KOPT-K1 (cell line): ENCODE data around the gene ATG101.

ENCODE experiments used
- H3K27ac ChIP-seq: fragments of 200-600 bp; sonication (generic); 2 replicates; pipeline ENCODE4 v1.5.1; 2016; ENCODE audit warnings: antibody characterized with exemption, mild to moderate bottlenecking, low read depth, low read length; ENCODE audit not compliant: poor library complexity, severe bottlenecking
- H3K36me3 ChIP-seq: fragments of 200-600 bp; sonication (generic); 2 replicates; pipeline ENCODE4 v1.5.1; 2017; ENCODE audit warnings: antibody characterized with exemption, mild to moderate bottlenecking, low read length, moderate library complexity; ENCODE audit not compliant: insufficient read depth
- H3K9me3 ChIP-seq: fragments of 200-600 bp; sonication (generic); 2 replicates; pipeline ENCODE4 v1.5.1; 2017; ENCODE audit warnings: antibody characterized with exemption, low read length, mild to moderate bottlenecking; ENCODE audit not compliant: insufficient read depth, poor library complexity, severe bottlenecking

Gene ATG101

DNA sequence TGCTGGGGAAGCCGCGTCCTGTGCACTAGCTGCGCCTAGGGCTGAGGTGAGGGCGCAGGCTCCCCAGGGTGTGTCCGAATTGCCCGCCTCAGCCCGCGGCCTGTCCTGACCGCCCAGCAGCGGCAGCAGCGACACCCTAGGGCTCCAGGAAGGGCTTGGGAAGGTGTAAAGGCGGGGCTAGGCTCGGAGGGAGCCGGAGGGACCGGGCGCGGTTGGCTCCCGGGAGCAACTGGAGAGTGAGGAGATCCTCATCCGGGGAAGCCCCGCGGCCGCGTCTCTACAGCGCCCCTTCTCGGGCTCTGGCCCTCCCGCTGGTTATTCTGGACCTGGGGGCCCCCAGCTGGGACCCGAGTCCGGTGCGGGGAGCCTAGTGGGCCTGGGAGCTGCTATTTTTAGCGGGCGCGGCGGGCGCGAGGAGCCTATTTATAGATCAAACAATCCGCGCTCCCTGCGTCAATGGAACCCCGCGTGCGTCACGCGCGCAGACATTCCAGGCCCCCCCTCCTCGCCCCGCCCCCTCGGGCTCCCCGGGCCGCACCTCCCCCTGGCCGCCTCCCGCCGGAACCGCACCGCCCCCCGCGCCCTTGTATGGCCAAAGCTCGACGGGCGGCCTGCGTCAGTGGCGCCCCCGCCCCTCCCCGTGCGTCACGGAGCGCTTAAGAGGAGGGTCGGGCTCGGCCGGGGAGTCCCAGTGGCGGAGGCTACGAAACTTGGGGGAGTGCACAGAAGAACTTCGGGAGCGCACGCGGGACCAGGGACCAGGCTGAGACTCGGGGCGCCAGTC is 18.8 kb upstream of the ATG101 start, which contains the start of gene NR4A1:
NR4A1 (plus strand) TSS at position 685 of the 784 bp plus-strand sequence. CDS start 2,887 bp downstream, outside the sequence.
- no peaks in the 10 kb centered on the region for H3K9me3 ChIP-seq
- no peak within 1 kb of the TSS for H3K27ac ChIP-seq
- no peaks in the 10 kb centered on the region for H3K36me3 ChIP-seq

DNA sequence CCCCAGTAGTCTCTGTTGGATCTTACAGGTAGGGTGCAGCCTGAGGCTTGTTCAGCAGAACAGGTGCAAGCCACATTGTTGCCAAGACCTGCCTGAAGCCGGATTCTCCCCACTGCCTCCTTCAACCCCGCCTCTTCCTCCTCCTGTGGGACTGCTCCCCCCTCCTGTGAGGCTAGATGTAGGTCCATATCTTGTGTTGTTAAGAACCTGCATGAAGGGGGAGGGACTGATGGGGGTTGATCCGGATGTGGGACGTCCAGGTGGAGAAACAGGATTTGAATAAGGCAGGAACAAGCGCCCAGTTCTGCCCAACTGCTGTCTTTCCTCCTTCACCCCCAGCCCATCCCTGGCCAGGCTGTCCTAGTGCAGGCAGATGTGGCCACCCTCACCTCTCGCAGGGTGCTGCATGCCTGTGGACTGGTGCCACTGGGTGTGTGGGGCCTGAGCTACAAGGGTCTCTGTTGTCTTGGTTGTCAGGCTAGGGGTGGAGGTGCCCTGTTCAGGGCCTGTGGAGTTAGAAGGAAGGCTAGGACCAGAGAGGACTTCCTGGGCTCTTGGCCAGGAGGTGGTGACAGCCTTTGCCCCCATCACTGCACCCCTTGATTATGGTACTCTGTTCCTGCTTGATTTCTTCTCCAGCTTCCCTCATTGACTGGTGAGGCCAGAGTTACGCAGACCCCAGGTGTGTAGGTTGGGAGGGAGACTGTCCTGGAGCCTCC is 17.2 kb upstream of the ATG101 start:
- Histone ChIP-seq H3K9me3 (no peaks in the 10 kb centered on the region), H3K36me3 (no peaks in the 10 kb centered on the region), H3K27ac (no peak overlapping the region)

DNA sequence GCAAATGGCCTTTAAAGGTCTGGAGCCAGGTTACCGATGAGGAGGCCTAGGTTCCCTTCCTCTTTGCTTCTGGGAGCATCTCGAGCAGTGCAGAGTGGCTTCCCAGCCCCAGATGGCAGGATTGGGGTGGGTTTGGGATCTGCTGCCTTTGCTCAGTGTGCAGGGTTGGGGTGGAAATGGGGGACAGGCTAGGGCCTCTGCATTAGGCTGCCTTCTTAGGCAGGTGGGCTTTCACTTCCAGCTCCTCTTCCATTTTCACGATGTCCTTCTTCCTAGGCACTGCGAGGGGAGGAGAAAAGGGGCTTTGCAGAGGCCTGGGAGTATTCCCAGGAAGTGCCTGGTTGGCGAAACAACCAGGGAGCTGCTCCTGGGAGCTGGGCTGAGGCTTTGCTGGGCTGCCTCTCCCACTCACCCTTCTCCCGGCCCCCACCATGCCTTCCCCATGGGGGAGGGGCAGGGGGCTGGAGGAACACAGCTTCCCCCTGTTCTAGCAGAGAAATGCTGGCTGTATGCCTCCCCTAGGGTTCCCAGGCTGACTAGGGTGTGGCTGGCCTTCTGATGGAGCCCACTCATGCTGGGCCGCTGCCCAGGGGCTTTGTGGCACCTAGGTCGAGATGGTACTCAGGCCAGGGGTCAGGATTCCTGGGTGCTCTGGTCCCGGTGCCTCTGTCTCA is 16.1 kb upstream of the ATG101 start:
- no peaks in the 10 kb centered on the region for H3K36me3 ChIP-seq
- no peaks in the 10 kb centered on the region for H3K9me3 ChIP-seq
- no peak overlapping the region for H3K27ac ChIP-seq

DNA sequence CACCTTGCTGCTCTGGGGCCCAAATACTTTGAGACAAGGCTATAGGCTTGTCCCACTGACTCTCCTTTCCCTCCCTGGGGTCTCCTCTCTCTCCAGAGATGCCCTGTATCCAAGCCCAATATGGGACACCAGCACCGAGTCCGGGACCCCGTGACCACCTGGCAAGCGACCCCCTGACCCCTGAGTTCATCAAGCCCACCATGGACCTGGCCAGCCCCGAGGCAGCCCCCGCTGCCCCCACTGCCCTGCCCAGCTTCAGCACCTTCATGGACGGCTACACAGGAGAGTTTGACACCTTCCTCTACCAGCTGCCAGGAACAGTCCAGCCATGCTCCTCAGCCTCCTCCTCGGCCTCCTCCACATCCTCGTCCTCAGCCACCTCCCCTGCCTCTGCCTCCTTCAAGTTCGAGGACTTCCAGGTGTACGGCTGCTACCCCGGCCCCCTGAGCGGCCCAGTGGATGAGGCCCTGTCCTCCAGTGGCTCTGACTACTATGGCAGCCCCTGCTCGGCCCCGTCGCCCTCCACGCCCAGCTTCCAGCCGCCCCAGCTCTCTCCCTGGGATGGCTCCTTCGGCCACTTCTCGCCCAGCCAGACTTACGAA is 15.4 kb upstream of the ATG101 start:
- Histone ChIP-seq H3K9me3 (no peaks in the 10 kb centered on the region), H3K27ac (no peak overlapping the region), H3K36me3 (no peaks in the 10 kb centered on the region)

DNA sequence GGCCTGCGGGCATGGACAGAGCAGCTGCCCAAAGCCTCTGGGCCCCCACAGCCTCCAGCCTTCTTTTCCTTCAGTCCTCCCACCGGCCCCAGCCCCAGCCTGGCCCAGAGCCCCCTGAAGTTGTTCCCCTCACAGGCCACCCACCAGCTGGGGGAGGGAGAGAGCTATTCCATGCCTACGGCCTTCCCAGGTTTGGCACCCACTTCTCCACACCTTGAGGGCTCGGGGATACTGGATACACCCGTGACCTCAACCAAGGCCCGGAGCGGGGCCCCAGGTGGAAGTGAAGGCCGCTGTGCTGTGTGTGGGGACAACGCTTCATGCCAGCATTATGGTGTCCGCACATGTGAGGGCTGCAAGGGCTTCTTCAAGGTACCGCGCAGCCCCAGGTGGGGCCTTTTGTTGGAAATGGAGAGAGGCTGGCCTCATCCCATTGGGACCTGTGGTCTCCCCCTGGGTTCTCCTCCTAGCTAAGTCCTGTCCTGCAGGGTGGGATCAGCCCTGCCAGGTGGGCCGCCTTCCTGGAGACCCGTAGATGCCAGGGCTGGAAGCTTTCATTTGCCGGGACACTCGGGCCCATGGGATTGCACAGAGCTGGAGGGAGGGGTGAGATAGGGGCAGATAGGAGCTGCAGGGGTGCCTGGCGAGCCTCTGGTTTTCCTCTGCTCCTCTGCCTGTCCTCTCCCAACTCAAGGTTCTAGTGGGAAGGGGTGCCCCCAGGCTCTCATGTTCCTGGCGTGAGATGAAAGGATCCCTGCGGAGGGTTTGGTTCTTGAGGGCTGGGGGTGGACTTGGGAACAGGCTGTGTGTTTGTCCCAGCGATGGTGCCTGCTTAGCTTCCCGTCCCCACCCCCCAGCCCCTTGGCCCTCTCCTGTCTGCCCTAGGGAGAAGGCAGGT is 14.7 kb upstream of the ATG101 start:
- Histone ChIP-seq H3K9me3 (no peaks in the 10 kb centered on the region), H3K27ac (no peak overlapping the region), H3K36me3 (no peaks in the 10 kb centered on the region)

DNA sequence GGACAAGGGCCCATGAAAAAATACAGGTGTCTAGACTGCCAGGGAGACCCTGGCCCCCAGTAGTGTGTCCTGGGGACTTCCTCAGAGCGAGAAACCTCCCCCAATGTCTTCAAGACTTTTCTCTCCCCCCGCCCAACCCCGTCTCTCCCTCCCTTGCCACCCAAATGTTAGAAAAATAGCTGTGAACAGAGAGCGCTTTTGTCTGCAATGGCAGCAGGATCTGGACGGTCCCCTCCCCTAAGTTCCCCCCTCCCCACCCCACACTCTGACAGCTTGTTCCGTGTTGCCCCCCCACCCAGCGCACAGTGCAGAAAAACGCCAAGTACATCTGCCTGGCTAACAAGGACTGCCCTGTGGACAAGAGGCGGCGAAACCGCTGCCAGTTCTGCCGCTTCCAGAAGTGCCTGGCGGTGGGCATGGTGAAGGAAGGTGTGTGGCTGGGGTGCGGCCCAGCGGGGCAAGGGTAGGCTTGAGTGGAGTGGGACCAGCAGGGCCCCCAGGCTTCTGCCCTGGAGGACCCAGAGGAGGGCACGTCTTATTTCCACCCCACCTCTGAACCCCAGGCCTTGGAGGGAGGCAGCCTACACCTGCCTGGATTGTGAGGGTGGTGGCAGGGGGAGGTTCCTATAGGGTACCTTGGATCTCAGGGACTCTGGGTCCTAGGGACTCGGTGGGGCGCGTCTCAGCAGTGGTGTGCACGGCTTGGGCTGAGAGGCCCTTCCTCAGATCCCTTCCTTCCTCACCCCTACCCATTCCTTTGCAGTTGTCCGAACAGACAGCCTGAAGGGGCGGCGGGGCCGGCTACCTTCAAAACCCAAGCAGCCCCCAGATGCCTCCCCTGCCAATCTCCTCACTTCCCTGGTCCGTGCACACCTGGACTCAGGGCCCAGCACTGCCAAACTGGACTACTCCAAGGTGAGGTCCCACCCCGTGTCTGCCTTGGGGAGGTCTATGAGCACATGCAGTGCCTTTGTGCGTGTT is 13.8 kb upstream of the ATG101 start:
- no peak overlapping the region for H3K27ac ChIP-seq
- H3K9me3 ChIP-seq: no peaks in the 10 kb centered on the region
- H3K36me3 ChIP-seq: no peaks in the 10 kb centered on the region

DNA sequence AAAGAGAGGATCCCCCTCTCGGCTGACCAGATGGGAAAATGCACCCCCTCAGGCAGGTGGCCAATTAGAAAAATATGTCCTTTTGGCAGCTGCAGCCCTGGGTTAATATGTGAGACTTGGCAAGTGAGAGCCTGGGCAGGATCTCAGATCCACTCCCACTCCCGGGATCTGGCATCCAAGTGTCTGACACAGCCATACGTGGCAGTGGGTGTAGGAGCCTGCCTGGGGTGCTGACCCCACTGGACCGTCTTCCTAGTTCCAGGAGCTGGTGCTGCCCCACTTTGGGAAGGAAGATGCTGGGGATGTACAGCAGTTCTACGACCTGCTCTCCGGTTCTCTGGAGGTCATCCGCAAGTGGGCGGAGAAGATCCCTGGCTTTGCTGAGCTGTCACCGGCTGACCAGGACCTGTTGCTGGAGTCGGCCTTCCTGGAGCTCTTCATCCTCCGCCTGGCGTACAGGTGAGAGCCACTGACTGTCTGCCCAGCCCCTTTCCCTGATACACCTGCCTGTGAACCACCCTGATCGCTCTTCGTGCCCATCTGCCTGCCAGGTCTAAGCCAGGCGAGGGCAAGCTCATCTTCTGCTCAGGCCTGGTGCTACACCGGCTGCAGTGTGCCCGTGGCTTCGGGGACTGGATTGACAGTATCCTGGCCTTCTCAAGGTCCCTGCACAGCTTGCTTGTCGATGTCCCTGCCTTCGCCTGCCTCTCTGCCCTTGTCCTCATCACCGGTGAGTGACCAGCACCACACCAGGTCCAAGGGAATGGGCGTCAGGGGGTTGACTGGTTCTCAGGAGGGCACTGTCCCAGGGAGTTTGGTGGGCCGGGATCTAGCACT is 12.8 kb upstream of the ATG101 start:
- Histone ChIP-seq H3K27ac (no peak overlapping the region), H3K36me3 (no peaks in the 10 kb centered on the region), H3K9me3 (no peaks in the 10 kb centered on the region)

DNA sequence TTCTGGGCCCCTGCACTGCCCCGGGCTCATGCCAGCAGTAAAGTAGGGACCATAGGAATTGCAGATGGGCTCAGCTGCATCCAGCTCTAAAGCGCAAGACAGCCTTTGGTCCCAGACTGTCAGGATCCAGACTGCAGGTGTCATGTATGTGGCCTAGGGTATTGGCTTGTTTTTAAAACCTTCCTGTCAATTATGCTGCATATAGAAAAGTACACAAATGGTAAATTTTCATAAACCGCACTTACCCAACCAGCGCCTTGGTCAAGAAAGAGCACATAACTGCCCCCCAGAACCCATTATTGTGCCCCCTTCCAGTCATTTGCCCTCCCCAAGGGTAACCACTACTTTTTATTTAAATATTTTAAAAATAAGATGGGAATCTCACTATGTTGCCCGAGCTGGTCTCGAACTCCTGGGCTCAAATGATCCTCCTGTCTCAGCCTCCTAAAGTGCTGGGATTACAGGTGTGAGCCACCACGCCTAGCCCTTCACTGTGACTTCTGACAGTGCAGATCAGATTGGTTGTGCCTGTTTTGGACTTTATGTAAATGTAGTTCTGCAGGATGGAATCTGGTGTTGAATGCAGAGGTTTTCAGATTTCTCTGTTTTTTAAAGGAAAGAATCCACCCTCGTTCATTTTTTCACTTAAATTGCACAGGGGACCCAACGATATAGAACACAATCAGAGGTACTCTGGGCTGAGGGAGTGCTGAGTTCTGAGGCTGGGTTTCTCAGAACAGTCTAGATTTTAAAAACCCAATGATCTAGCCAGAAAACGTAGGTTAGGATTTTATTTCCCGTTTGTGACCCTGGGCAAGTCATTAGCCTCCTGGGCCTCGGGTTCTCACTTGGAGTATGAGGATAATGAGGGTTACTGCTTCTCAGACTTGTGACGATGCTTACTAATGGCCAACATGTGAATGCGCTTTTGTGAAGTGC is 11.9 kb upstream of the ATG101 start:
- Histone ChIP-seq H3K9me3 (no peaks in the 10 kb centered on the region), H3K36me3 (no peaks in the 10 kb centered on the region), H3K27ac (no peak overlapping the region)

DNA sequence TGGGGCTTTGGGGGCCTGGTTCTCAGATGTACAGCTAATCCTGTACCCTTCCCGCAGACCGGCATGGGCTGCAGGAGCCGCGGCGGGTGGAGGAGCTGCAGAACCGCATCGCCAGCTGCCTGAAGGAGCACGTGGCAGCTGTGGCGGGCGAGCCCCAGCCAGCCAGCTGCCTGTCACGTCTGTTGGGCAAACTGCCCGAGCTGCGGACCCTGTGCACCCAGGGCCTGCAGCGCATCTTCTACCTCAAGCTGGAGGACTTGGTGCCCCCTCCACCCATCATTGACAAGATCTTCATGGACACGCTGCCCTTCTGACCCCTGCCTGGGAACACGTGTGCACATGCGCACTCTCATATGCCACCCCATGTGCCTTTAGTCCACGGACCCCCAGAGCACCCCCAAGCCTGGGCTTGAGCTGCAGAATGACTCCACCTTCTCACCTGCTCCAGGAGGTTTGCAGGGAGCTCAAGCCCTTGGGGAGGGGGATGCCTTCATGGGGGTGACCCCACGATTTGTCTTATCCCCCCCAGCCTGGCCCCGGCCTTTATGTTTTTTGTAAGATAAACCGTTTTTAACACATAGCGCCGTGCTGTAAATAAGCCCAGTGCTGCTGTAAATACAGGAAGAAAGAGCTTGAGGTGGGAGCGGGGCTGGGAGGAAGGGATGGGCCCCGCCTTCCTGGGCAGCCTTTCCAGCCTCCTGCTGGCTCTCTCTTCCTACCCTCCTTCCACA is 11.0 kb upstream of the ATG101 start:
- no peak overlapping the region for H3K27ac ChIP-seq
- no peaks in the 10 kb centered on the region for H3K36me3 ChIP-seq
- no peaks in the 10 kb centered on the region for H3K9me3 ChIP-seq

DNA sequence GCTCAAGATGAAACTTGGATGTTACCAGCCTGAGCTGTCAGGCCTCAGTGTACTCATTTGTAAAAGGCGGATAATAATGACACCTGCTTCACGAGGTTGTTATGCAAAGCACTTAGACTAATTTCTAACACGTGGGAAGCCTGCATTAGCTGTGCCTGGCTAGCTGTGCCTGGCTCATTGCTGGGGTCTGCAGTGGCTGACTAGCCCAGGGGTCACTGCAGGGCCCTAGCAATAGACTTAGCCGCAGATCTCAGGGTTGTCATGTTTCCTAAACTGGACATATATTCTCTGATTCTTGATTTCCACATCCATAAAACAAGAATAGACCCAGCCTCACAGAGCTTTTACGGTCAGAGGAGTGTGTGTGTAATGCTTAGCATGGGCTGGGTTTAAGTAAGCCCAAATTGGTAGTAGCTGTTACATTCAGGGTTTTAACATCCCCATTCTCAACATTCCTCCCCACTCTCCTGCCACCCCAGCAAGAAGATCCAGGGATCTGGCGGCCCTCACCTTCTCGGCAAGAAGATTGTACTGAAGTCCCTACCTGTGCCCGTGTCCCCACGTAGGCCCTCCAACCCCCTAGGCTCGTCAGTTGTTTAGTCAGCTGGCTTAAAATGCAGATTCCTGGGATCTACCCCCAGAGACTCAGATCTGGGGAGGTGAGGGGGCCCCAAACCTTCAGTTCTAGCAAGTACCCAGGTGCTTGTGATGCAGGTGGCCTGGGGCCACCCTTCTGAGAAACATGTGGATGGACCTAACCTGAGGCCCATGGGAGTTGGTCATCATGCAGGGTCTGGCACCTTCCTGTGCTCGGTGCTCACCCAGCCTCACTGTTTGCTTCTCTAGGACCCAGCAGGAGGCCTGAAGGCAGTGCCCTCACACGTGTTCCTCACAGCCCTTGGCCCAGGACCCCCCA is 9.9 kb upstream of the ATG101 start:
- Histone ChIP-seq H3K9me3 (no peaks in the 10 kb centered on the region), H3K27ac (no peak overlapping the region), H3K36me3 (no peaks in the 10 kb centered on the region)
